HL-60/S4 treated with retinoic acid at 250 ng/mL for 4 days and 3 days (cell line): Measurements from ENCODE around the gene AMBRA1.

Source experiments
- in situ Hi-C: fragments of 300-500 bp; cut with MboI; formaldehyde crosslinking; loops from 2 replicates; pipeline ENCODE4 v1.7.0; 2022; ENCODE audit warnings: low sequenced_read_pairs

AMBRA1 gene

DNA sequence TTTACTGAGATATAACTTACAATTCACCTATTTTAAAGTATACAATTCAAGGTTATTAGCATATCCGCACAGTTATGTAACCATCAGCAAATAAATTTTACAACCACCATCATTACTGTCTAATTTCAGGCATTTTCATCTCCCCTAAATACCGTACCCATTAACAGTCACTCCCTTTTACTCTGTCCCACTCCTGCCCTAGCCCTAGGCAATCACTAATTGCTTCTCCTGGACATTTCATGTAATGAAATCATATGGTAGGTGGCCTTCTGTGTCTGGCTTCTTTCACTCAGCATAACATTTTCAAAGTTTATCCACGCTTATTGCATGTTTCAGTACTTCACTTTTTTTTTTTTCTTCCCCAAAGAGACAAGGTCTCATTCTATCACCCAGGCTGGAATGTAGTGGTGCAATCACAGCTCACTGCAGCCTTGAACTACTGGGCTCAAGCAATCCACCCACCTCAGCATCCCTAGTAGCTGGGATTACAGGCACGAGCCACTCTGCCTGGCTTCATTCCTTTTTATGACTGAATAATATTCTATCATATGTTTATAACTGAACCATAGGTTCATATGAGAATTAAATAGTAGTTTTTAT, 140.8 kb downstream of the AMBRA1 start:
- in situ Hi-C loops: no loop called here

DNA sequence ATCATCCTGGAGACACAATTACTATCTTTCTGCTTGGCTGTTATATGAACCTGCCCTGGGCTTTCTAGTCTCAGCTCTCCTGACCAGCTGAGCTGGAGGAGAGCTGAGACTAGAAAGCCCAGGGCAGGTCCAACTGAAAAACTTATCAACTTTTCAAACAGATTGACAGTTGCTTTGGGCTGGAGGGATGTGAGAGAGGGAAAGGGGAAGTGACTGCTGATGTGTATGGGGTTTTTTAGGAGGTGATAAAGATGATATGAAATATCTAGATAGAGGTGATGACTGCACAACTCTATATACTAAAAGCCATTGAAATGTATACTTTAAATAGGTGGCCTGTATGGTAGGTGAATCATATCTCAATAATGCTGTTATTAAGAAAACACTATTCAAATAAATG, 142.1 kb downstream of the AMBRA1 start:
- in situ Hi-C loops: no loop called here

DNA sequence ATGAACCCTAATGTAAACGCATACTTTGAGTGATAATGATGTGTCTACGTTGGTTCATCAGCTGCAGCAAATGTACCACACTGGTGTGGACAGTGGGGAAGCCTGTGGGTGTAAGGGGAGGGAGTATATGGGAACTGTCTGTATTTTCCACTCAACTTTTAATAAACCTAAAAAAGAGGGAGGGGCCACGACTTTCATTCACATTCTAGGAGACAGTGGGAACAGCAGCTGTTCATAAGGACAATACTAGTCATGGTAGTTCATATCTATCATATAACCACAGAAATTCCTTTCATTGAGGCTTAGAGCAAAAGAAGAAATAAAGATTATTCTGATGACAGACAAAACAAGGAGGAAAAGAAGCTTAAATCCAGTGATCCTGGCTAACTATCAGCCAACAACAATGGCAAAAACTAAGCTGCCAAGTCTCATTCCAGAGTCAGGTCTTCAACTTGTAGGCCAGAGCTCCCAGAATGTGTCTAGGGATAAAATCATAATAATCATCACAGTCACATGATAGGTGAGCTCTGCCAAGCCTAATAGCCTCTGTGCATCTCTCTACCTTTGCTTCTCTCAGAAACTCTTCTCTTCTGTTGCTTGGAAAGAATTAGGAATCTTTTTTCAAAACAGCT, 142.9 kb downstream of the AMBRA1 start:
- in situ Hi-C loops: no loop called here

DNA sequence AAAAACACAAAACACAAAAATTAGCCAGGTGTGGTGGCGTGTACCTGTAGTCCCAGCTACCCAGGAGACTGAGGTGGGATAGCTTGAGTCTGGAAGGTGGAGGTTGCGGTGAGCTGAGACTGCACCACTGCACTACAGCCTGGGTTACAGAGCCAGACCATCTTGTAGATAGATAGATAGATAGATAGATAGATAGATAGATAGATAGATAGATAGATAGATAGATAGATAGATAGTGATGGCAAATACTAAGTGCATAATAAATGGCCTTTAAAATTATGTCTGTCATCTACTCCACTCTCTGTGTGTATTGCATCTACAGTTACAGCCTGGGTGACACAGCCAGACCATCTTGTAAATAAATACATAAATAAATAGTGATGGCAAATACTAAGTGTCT, 146.3 kb downstream of the AMBRA1 start:
- in situ Hi-C loops: no loop called here

DNA sequence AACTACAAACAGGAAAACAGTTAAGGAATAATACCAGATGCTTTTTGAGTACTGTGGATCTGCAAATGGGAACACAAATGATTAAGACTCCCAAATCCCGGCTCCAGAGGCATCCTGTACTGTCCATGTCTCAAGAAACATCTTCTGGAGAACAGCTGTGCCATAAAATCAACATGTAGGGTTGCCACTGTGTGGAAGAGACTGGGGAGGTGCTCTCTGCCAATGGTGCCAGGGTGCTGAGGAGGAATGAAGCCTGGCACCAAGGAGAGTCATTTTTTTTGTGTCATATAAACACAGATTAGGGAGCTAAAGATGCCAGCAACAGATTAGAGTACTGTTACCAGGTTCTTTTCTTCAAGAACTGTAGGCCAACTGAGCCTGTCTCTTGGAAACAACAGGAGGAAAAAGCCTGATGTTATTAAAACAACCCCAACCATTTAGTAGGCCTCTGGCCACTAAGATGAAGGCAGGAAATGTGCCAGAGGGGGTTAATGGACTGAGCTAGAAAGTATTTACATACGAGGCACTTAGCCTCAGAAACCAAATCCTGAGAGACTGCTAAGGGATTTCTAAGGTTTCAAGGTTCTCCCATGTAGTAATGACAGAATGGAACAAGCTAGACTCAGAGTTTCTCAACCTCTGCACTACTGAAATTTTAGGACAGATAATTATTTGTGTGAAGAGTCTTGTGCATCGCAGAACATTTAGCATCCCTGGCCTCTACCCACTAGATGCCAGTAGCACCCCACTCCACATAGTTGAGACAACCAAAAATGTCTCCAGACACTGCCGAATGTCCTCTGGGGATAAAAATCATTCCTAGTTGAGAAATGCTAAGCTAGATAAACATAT, 147.7 kb downstream of the AMBRA1 start:
- in situ Hi-C loops: no loop called here

DNA sequence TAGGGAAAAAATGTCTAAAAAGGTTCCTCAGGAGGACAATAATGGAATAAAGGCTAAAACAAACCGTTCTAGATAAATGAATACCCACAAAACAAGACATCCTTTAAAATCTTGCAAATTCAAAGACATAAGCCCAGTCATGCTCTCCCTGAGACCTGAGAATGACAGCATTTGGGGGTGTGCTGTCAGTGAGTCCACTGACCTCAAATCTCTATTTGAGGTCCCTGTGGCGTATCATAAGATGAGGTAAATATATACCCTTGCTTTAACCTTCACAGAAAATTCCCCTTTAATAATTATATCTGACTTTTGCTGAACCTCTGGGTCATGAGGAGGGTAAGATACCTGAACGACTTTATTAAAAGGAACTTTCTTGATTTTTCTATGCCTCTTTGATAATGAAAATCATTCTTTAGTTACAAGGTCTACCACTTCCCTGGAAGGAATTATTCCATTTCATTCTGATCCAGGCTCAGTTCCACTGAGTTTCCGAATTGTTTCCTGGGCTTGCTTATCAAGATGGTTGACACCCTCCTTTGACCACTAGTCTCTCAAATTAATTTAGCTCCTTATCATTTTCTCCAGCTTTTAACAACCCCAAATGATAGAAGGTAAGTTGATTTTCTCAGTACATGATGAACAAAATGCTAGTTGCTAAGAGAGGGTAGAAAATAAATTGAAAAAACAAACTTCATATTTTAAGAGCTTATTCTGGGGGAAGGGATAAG, 148.5 kb downstream of the AMBRA1 start:
- in situ Hi-C loops: no loop called here

DNA sequence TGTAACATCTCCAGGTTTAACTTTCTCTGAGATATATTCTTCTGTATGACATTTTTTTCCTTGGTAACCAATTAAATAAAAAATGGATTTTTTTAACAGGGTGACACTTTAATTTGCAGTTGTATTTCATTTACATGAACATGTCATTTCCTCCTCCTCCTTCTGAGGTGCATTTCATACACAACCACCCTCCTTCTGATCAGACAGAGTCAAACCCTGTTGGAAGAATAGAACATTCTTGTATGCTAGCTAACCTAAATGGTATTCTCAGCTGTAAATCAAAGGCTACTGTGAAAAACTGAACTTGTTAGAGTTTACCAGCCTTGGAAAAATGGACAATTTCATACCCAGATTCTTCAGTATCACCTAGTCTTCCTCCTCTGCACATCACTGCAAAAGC, 149.5 kb downstream of the AMBRA1 start:
- in situ Hi-C loops: no loop called here

DNA sequence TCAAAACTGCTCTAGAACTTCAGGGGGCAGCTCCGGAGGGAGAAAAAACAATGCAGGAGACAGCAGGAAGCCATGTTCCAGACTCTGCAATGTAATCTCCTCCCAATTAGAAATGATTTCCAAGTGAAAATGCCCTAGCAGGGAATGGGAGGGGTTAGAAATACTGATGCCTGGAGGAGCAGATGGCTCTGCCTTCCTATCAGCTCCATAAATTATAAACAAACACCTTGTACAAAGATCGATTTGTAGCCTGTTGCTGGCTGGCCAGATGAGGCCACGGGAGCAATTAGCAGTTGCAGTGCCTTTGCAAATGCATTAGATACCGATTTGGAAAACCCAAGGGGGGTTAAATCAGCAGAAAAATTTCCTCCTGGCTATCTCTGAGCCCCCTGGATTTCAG, 155.6 kb downstream of the AMBRA1 start:
- in situ Hi-C loops: no loop called here

DNA sequence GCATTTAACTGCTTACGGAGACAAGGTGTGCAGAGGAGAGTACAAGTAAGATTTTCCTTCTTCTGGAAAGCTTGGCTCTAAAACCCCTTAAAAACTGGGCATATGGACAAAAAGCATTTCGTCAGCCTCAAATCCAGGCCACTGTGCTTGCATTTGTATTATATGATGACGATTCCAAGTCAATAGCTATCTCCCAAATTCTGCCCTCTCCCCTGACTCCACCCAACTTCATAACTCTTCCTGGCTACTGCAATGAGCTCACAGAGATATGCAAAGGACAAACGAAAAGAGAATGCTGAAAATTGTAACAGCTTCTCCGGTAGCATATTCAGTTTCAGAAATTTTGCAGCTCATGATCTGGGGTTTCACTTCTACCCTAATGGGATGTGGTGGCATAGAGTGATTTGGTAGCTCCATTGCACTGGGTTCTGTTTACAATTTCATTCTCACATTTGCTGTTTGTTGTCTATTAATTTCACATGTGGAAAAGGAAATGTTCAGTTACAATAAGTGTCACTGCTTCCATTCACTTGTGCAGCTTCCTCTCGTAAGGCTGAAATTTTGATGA, 156.6 kb downstream of the AMBRA1 start:
- in situ Hi-C loops: no loop called here

DNA sequence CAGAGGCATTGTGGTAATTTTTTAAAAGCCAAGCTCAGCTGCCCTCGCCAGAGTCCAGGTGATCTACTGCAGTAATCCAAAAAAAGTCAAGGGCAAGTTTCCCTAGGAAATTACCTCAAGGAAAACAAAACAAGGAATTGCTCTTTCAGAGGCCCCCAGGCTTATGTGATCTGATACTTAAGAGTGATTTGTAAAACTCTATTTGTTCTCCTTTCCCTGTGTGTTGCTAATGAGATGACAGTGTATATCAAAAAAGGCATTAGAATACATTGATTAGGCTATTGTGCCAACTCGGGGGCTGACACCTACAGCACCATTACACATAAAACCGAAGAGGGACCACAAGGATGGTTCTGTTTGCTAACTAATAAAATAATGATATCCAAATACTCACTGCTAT, 157.7 kb downstream of the AMBRA1 start:
- in situ Hi-C loops: no loop called here

DNA sequence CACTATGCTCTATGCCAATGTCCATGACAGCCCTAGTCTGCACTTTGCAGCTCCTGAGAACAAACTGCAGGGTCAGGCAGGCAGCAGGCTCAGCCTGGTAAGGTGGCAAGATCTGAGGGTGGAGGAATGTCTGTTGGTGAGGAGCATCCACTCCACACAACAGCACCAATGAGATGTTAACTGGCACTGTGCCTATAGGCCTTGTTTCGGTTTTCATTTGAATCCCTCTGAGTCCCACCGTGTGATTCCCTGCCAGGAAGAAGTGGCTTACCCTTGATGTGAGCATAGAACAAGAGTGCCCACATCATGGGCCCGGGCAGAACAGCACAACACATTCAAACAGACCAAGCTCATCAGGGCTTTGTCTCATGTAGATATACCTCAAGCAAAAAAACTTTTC, 158.1 kb downstream of the AMBRA1 start:
- in situ Hi-C loops: no loop called here

DNA sequence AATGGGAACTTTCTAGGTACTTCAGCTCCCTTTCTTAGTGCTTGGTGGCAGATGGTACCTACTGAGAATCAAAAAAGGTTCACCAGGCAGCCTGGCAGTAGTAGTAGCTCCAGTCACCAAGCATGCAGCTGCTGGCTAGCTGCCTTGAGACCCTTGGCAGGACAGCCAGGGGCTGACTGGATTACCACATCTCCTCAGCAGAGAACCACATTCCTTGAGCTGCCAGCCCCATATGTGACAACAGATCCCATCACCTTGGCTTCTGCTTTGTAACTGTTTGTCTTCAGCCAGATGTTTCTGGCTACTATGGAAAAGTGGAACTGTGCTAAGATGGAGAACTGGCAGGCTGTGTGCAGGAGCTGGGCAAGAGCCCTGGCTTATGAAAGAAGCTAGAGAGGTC, 162.6 kb downstream of the AMBRA1 start:
- in situ Hi-C loops: no loop called here

DNA sequence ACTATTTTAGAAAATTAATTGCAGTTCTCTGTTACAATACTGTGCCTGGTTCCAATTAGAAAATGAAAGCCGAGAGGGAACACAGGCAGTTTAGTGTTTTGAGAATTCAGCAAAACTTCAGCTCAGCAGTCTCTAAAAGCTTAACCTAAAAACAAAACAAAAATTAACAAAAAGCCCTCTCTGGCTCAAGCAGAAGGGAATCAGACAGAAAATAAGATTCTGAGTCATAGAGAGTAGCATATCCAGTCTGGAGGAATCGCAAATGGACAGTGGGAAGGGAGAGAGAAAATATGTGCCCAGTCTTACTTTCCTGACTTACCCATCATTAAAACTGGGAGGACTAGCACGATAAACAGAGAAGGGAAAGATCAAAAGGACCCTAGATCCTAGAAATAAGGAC, 164.1 kb downstream of the AMBRA1 start:
- in situ Hi-C loops: no loop called here

DNA sequence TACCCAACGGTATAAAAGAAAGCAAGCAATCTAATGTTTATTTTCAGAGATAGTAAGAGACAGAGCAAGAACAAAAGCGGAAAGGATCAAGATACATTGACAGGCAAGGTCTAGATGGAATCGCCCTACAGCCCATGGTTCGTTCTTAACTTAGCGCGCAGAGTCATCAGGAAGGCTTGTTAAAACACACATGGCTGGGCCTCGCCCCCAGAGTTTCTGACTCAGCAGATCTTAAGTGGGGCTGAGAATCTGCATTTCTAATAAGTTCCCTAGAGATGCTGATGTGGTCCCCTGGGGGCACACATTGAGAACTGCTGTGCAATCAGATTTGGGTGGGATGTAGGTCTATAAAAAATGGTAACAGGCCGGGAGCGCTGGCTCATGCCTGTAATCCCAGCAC, 166.5 kb downstream of the AMBRA1 start:
- in situ Hi-C loops: no loop called here

DNA sequence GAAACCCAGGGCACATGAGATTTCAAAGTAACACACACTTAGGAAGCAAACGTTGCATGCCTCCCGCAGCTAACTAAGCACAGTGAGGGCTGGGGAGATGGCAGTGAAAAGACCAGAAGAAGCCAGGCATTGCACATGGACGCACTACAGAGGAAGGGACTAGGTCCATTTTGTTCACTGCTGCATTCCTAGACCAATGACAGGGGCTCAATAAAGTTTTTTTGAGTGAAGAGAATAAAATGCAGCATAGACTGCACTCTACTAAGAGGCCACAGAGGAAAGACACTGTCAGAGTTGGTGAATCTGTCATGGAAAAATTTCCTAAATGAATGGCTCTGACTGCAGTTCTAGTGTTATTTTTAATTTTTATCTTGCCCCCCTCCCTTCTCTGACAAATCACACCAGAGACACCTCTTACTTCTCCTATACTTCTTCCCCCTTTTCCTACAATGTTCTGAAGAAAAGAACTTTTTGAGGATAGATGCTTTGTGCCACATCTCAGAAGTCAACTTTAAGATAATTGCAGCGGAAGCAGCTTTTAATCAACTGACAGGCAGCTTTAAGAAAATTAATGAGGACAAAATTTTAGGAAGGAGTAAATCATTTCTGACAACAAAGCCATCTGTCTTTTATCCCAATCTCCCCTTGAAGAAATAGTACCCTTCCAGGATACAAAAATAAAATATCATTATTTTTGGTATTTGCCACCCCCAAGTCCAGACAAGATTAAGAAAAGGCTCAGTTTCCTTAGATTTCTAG, 167.4 kb downstream of the AMBRA1 start:
- in situ Hi-C loops: no loop called here

DNA sequence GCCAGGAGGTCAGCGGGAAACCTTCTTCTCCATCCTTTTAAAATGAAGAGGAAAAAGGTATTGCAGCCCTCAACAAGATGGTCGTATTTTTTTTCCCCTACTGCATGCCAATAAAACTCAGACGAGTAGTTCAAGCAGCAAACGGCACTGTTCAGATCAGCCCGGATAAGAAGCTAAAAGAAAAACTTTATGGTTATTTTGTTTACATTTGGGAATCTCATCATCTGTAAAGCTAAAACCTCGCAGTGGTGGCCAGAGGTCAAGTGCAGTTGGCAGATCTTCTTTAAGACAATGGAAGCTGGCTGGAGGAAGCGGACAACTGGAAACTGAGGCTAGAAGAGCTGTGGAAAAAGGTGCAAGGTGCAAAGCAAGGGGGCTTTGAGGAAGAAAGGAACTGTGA, 171.2 kb downstream of the AMBRA1 start:
- in situ Hi-C loops: no loop called here

DNA sequence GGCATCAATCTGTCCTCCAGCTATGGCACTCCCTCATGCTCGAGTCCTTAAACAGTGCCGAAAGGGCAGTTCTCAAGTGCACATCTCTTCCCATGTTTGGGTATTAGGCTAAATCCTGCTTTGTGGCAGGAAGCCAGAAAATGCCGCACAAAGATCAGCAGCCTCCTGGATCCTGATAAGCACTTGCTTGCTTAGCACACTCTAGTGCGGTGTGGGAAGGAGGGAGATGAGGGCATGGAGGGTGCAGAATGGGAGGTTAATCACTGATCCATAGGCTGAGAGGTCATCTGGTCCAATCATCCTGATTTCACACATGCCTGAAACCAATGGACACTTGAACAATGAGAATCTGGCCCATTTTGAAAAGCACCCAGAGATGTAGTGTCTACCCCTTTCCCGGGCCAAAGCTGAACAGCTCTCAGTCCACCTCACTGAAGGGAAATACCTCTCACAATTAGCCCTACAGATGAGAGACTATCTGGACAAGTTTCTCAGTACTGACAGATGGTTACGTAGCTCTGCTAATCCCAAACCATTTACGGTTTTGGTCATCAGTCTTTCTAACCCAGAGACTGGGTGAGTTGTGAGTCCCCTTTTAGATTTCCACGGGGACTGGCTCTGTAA, 172.5 kb downstream of the AMBRA1 start:
- in situ Hi-C loops: no loop called here

DNA sequence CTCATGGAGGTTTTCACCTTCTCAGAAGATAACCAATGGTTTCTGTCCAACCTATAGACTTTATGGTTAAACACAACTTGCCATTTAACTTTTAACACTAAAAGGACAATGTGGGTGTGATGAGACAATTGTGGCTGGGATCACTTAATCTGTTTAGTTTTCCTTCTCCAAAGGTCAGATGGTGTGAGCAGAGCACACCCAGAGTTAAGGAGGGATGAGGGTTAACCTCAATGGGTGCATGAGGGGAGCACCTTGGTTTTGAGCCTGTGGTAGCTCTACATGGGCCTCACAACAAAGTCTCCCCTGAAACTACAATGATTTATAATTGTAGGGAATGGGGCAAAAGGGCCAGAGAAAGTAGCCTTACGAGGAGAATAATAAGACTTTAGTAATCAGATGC, 173.3 kb downstream of the AMBRA1 start:
- in situ Hi-C loops: no loop called here

DNA sequence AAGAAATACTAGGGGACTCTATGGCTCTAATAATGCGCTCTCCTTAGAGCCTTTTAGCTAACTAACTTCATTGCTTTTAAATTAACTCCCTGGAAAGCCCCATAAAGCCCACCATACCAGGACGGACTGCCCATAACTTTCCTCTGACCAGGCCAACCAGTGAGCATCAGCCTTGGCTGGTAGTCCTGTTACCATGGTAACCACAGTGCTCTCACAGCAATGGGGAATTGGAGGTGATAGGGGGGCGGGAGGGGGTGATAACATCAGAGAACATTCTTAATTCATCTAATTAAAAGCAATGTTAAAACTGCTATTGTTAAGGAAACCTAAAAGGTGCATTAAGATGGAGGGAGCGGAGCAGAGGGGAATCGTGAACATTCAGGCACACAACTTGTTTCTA, 175.1 kb downstream of the AMBRA1 start:
- in situ Hi-C loops: no loop called here

DNA sequence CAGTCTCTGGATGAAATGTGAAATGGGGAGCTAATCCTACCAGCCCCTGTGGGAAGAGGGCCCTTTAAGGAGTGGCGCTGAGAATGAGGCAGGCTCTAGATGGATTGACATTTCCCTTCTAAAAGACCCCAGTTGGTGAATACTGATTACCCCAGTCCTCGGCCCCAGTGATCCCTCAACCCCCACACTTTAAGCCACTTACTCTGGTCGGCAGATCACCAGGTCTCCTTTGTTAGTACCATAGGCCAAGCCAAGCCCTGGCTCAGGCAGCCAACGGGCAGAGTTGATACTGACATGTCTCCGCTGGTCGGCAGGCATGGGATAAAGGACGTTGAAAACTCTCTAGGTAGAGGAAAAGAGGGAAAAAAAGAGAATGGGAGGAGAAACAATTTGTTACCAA, 176.1 kb downstream of the AMBRA1 start:
- in situ Hi-C loops: no loop called here
